Mesenteric fat pad (tissue), 1 donor: Measurements from ENCODE around the gene DUSP22. TPM values are rescaled to one million over a fixed set of nuclear protein-coding genes. Genes with fewer than 3 reads are reported as not detected.

Source experiments
- DNase-seq: peaks from one replicate; pipeline ENCODE4 v3.0.0-alpha.2; 2020; ENCODE audit warnings: low spot score
- total RNA-seq: library from RNA; stranded (reverse); fragmentation: NEBNext Ultra II Directional; extraction: Animal tissue kit (Norgen Biotek cat#: 25700); gene quantifications from one replicate; pipeline ENCODE4 v1.2.1, GENCODE V29; 2021
- donor health status: DM: yes; HTN: yes; CAD: no.

The DUSP22 gene
- total RNA-seq, 1 donor from 2014 or later: 75.0 TPM

GRCh38 chr6:308768-309167 is 16.5 kb downstream of the DUSP22 start:
- DNase-seq: no peak

DNA sequence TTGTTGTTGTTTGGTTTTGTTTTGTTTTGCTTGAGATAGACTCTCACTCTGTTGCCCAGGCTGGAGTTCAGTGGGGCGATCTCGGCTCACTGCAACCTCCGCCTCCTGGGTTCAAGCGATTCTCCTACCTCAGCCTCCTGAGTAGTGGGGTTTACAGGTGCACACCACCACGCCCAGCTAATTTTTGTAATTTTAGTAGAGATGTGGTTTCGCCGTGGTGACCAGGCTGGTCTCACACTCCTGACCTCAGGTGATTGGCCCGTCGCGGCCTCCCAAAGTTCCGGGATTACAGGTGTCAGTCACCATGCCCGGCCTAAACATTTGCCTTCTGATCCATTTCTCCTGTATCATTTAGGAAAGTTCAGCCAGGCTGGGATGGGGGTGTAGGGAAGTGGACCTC is 17.7 kb downstream of the DUSP22 start:
- no peak for DNase-seq

DNA sequence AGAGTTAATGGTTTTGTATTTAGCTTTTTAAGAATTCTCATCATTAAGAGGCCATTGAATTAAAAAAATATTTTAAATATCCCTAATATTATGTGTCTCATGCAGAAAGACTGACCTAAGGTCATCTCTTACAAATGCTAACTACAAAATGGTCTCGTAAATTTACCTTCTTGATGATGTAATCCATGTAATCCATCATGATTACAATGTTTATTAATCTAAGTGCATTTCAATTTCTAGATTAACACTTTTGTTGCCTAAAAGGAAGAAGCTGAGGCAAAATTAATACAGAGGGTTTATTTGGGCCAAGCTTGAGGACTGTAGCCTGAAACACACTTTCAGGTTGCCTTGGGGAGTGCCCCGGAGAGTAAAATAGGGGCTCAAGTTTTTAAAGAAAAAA is 18.4 kb downstream of the DUSP22 start:
- no peak for DNase-seq

- no peak for DNase-seq
Observed at GRCh38 chr6:311679-312220, 19.5 kb downstream of the DUSP22 start.

DNA sequence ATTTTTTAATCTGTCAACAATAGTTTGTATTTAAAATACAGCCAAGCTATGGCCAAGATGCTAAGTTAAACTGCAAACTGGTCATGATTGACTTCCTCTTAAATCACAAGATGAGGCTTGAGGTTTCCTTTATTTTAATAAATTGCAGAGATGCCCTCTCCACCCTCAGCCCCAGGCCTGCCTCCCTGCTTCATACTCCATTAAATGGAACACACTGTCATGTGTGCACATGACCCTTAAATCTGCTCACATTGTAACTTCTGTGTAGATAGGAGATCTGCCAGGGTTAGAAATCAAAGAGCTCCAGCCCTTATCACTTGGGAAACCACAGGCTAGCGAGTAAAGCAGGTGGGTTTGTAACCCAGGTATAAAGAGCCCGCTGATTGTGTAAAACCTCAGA is 20.8 kb downstream of the DUSP22 start:
- peak; percentile 88 for DNase-seq

DNA sequence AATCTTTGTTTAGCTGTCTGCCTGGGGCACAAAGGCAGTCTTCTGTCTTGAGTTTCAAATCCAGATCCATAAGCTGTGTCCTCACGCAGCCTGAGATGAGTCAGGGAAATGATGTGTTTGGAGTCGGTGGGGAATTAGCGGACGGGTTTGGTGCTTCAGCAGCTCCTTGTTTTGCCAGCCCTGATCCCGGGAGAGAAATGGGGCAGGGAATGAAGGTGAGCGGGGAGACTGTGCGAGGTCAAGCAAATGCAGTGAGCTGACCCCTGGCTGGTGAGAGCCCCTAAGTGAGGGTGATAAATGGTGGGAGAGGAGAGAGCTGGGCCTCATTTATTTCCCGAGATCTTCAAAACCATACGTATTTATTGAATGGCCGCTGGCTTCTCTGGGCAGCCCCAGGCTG is 21.6 kb downstream of the DUSP22 start:
- peak; percentile 87 for DNase-seq

DNA sequence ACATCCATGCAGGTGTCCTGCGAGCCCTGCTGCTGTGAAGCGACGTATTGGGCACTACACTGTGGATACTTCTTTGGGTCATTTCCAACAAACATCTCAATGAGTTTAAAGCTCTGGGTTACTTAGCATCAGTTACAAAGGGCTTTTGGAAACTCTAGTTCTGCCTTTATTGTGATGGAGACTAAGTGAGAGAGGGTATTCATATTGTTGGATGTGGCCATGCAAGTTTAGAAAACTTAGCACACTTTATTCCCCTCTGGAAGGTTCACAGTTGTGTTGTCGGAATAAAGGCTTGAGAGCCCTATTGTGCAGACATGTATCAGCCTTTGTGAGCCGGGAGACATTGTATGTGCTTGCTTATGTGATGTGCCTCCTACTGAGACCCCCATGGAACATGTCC is 22.1 kb downstream of the DUSP22 start:
- DNase-seq: no peak

DNA sequence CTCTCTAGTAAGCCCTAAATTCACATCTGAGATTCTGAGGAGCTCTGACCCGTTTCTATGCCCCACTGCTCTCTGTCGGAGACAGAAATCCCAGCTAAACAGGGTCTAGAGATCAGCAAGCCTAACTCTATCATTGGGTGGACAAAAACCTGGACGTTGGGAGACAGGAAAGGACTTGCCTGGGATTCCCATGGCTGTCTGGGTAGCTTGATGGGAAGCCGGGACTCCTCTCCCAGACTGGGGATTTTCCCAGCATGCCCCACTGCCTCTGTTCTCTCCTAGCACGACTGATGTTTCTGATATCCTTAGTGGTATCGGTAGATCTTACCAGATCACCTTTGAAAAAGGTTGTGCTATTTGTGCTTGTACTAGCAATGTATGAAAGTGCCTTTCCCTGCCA is 22.9 kb downstream of the DUSP22 start:
- no peak for DNase-seq

GRCh38 chr6:315921-316752 is 23.9 kb downstream of the DUSP22 start:
- DNase-seq: no peak

- DNase-seq: no peak
Observed at GRCh38 chr6:316753-317038, 24.4 kb downstream of the DUSP22 start.

DNA sequence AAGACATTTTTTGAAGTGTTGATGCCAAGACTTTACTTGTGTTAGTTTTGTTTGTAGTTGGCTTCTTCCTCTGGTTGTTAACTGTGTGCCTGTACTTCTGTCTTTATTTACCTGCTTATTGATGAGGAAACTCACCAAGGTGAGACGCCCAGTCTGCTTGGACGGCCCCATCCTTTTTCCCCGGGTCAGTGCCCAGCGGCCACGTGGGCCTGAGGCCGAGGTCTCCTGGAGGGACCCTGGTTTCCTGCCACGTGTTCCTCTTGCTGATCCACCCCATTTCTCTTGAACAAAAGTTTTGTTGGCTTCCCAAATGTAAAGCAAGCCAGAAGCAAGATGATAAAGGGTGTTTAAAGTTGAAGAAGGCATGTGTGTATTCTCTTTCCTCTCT is 24.8 kb downstream of the DUSP22 start:
- peak; percentile 81 for DNase-seq

GRCh38 chr6:317448-318144 is 25.3 kb downstream of the DUSP22 start:
- peak; percentile 77 for DNase-seq

- DNase-seq: peak; percentile 73
Observed at GRCh38 chr6:318243-318890, 26.1 kb downstream of the DUSP22 start.

GRCh38 chr6:319177-320131 is 27.2 kb downstream of the DUSP22 start:
- DNase-seq: no peak

DNA sequence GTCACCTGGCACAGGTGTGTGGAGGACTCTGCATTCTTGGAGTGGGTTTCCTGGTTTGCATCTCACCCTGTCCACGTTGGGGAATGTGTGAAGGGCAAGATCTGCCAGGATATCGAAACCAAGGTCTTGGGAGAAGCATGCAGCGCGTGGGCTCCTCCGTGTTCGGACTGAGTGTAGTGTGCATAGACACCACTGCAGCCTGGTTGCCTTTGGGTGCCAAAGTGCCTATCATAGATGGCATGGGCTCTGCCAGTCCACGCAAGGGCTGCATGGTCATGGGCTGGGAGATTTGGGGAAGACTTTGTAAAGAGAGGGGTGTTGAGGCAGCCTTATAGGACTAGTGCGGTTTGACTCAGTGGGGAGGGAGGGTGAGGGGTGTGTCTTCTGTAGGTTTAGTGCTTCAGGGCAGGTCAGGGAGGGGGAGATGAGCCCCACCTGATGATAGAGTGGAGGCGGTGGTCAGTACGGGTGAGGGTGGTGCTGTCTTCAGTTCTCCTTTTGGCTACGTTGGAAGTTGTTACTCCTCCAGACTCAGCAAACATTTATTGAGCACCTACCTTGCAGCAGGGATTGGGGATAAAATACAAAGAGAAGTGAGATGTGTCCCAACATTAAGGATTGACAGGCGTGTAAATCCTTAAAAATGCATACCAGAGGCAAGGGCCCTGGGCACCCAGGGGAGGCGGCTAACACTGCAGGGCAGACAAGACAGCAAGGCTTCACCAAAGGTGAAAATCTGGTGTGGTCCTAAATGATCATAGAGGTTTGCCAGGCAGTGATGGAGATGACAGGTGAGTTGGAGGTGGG is 28.3 kb downstream of the DUSP22 start:
- DNase-seq: peak; percentile 84

DNA sequence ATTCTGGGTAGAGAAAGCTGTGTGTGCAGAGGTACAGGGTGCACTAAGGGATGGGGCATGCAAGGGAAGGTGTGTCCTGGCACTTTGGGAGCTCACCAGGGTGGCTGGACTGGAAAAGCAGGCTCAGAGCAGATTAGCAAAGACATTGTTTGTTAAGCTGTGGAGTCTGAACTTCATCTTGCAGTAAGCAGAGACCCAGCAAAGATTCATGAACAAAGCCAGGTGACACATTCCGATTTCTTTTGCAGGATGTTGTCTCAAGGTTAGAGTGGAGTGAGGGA is 28.8 kb downstream of the DUSP22 start:
- DNase-seq: no peak

- DNase-seq: no peak
Observed at GRCh38 chr6:321536-322258, 29.4 kb downstream of the DUSP22 start.

GRCh38 chr6:322259-322930 is 30.1 kb downstream of the DUSP22 start:
- DNase-seq: no peak
